A673 (cell line): ENCODE data around the gene RTN4RL2.

Source experiments
- EZH2 ChIP-seq: fragments of 200-600 bp; sonication (generic); IDR thresholded peaks from 2 replicates; pipeline ENCODE4 v1.6.1; 2017; ENCODE audit warnings: borderline replicate concordance, low read depth, mild to moderate bottlenecking, mixed read lengths, antibody characterized with exemption, low read length; ENCODE audit not compliant: poor library complexity, severe bottlenecking
- TF ChIP-seq, protein P1 (sequence below): fragments of 300-800, 200-600 bp; sonication (generic); conservative IDR thresholded peaks from 2 replicates; pipeline ENCODE4 v1.5.1; 2017; ENCODE audit warnings: low read depth, mild to moderate bottlenecking, antibody characterized with exemption, low read length, moderate library complexity, mixed read lengths

DNA sequence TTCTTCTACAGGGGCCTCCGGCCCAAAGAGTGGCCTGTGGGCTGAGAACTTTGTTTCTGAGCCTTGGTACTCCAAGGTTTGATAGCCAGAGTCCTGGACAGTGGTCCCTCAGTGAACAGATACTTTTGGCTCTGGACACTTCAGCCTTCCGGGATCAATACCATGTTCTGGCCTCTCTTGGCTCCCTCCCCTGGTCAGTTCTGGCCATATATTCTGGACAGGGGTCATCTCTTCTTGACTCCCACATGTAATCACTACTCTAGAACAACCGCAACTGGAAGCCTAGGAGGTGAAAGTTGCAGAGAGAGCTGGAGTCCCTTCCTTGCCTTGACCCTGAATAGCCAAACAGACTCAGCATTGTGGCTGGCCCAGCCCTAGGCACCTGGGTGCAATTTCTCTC lies 2.3 kb downstream of the RTN4RL2 start:
- TF ChIP-seq, protein P1, sequence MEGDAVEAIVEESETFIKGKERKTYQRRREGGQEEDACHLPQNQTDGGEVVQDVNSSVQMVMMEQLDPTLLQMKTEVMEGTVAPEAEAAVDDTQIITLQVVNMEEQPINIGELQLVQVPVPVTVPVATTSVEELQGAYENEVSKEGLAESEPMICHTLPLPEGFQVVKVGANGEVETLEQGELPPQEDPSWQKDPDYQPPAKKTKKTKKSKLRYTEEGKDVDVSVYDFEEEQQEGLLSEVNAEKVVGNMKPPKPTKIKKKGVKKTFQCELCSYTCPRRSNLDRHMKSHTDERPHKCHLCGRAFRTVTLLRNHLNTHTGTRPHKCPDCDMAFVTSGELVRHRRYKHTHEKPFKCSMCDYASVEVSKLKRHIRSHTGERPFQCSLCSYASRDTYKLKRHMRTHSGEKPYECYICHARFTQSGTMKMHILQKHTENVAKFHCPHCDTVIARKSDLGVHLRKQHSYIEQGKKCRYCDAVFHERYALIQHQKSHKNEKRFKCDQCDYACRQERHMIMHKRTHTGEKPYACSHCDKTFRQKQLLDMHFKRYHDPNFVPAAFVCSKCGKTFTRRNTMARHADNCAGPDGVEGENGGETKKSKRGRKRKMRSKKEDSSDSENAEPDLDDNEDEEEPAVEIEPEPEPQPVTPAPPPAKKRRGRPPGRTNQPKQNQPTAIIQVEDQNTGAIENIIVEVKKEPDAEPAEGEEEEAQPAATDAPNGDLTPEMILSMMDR: no peak
- TF ChIP-seq EZH2: no peak
